GM12878 (cell line): Measurements from ENCODE around the gene C6orf89. TPM values are rescaled to one million over a fixed set of nuclear protein-coding genes. Genes with fewer than 3 reads are reported as not detected.

Experiments
- ATAC-seq: fragments of 200-7000 bp; cut with Tn5 transposase; 3 replicates; pipeline ENCODE4 v1.9.1; 2020; ENCODE audit warnings: mild to moderate bottlenecking, moderate library complexity
- BruUV-seq: library from RNA; stranded (reverse); fragments of 400-500 nt; replicated peaks from 2 replicates; lab custom pipeline; 2021; lab: Mats Ljungman, UMichigan
- CTCF ChIA-PET: fragments of 300-600 bp; sonication (Branson Sonifier 250); formaldehyde crosslinking; extraction: SDS; loops from one replicate; lab custom pipeline; 2021; ENCODE audit warnings: inconsistent platforms; lab: Yijun Ruan, JAX
- POLR2A ChIA-PET: fragments of 350-600 bp; formaldehyde crosslinking; extraction: SDS; loops from one replicate; lab custom pipeline; 2021; ENCODE audit warnings: inconsistent platforms; lab: Charles Lee
- RAD21 ChIA-PET: fragments of 300-600 bp; sonication (Branson Sonifier 250); formaldehyde crosslinking; loops from one replicate; lab custom pipeline; 2023; ENCODE audit warnings: antibody characterized with exemption; ENCODE audit not compliant: unreplicated experiment; lab: Charles Lee
- SMC1A ChIA-PET: fragments of 300-600 bp; sonication (Branson Sonifier 250); formaldehyde crosslinking; loops from one replicate; lab custom pipeline; 2023; ENCODE audit not compliant: unreplicated experiment, uncharacterized antibody; lab: Charles Lee
- DNase-seq: peaks from one replicate; pipeline ENCODE4 v3.0.0-alpha.2; 2011; ENCODE audit warnings: low read depth, low spot score
- FAIRE-seq: peaks from 3 replicates; lab custom pipeline; 2011; peaks lifted over from hg19 to GRCh38; lab: Jason Lieb, UNC
- H2AFZ ChIP-seq: 2 replicates; pipeline ENCODE4 v1.6.0; 2011; ENCODE audit warnings: low read depth, low read length, control low read depth; ENCODE audit not compliant: control insufficient read depth
- H3K27ac ChIP-seq: 2 replicates; pipeline ENCODE4 v1.5.1; 2011; ENCODE audit warnings: control low read depth; ENCODE audit not compliant: control insufficient read depth, insufficient read depth
- H3K27me3 ChIP-seq, 2 experiments: replicated peaks in 1 of 2; 2 replicates each; pipeline versions ENCODE4 v1.6.0 to v1.6.1; 2011; ENCODE audit warnings: low read length in 1 of 2; ENCODE audit not compliant: control insufficient read depth in 2 of 2, insufficient read depth in 2 of 2
- H3K36me3 ChIP-seq, 2 experiments: 2 replicates each; pipeline ENCODE4 v1.5.1; 2011; ENCODE audit warnings: low read length in 1 of 2; ENCODE audit not compliant: control insufficient read depth in 2 of 2, insufficient read depth in 2 of 2
- H3K4me1 ChIP-seq: 2 replicates; pipeline ENCODE4 v1.6.1; 2011; ENCODE audit warnings: mild to moderate bottlenecking, low read length, moderate library complexity, mixed read lengths; ENCODE audit not compliant: control insufficient read depth, insufficient read depth
- H3K4me2 ChIP-seq: 2 replicates; pipeline ENCODE4 v1.6.0; 2011; ENCODE audit warnings: control low read depth; ENCODE audit not compliant: control insufficient read depth, insufficient read depth
- H3K4me3 ChIP-seq: fragments of 200-600 bp; sonication (generic); 2 replicates; pipeline ENCODE4 v1.5.1; 2016
- H3K79me2 ChIP-seq: 2 replicates; pipeline ENCODE4 v1.6.0; 2011; ENCODE audit warnings: low read length; ENCODE audit not compliant: control insufficient read depth, insufficient read depth
- H3K9ac ChIP-seq: 2 replicates; pipeline ENCODE4 v1.8.0; 2011; ENCODE audit warnings: low read length, control low read depth, mixed read lengths; ENCODE audit not compliant: control insufficient read depth, insufficient read depth
- H3K9me3 ChIP-seq: replicated peaks from 3 replicates; pipeline ENCODE4 v1.5.1; 2011; ENCODE audit warnings: mild to moderate bottlenecking, low read length; ENCODE audit not compliant: control insufficient read depth, insufficient read depth
- H4K20me1 ChIP-seq: 2 replicates; pipeline ENCODE4 v1.6.0; 2011; ENCODE audit not compliant: control insufficient read depth, insufficient read depth
- BACH1 ChIP-seq: fragments of 450-650 bp; IDR thresholded peaks from 2 replicates; pipeline ENCODE4 v1.6.1; 2017; ENCODE audit warnings: mild to moderate bottlenecking, borderline replicate concordance
- EP300 ChIP-seq, 2 experiments: fragments of 150-350 bp in 1 of 2; IDR thresholded peaks; 2 replicates each; pipeline ENCODE4 v1.6.1; 2011 to 2012; ENCODE audit warnings: low read depth in 2 of 2, low read length in 2 of 2, borderline replicate concordance in 1 of 2, improper control_type of control experiment in 1 of 2, inconsistent platforms in 1 of 2; ENCODE audit not compliant: control insufficient read depth in 1 of 2
- FOXM1 ChIP-seq: IDR thresholded peaks from 2 replicates; pipeline ENCODE4 v1.6.1; 2012; ENCODE audit warnings: low read depth, mild to moderate bottlenecking, inconsistent platforms, low read length, moderate library complexity
- HDAC6 ChIP-seq: fragments of 200-600 bp; sonication (generic); IDR thresholded peaks from one replicate; pipeline ENCODE4 v1.8.0; 2017; ENCODE audit warnings: antibody characterized with exemption; ENCODE audit not compliant: unreplicated experiment
- NRF1 ChIP-seq: conservative IDR thresholded peaks from 2 replicates; pipeline ENCODE4 v1.6.1; 2011; ENCODE audit warnings: mild to moderate bottlenecking, low read depth, low read length, improper control_type of control experiment
- RBBP5 ChIP-seq: fragments of 200-600 bp; sonication (generic); conservative IDR thresholded peaks from 2 replicates; pipeline ENCODE4 v1.6.1; 2016
- RELA ChIP-seq: fragments of 450-650 bp; IDR thresholded peaks from 2 replicates; pipeline ENCODE4 v1.8.0; 2014; ENCODE audit warnings: borderline replicate concordance; ENCODE audit not compliant: partially characterized antibody
- SREBF2 ChIP-seq: IDR thresholded peaks from 2 replicates; pipeline ENCODE4 v1.6.1; 2012; ENCODE audit warnings: mild to moderate bottlenecking, low read length
- SRF ChIP-seq, 2 experiments: IDR thresholded peaks; 2 replicates each; pipeline ENCODE4 v1.6.1; 2011; ENCODE audit warnings: low read depth in 2 of 2, low read length in 2 of 2, mild to moderate bottlenecking in 1 of 2, moderate library complexity in 1 of 2
- ZNF622 ChIP-seq: fragments of 450-650 bp; IDR thresholded peaks from 2 replicates; pipeline ENCODE4 v1.6.1; 2017; ENCODE audit warnings: mild to moderate bottlenecking, inconsistent platforms
- ZSCAN29 ChIP-seq: fragments of 450-650 bp; IDR thresholded peaks from 2 replicates; pipeline ENCODE4 v1.6.1; 2017; ENCODE audit warnings: mild to moderate bottlenecking, moderate library complexity
- WGBS: methylation state at CpG from one replicate; pipeline ENCODE4 v1.1.6; 2016; ENCODE audit warnings: low lambda C conversion rate; ENCODE audit not compliant: insufficient replicate concordance, insufficient coverage; ENCODE audit errors: missing lambda C conversion rate; 5-methylcytosine and 5-hydroxymethylcytosine counted together
- in situ Hi-C: fragments of 300-500 bp; cut with MboI; formaldehyde crosslinking; loops from 9 replicates; pipeline ENCODE4 v1.14.3; 2018; ENCODE audit warnings: mixed read lengths
- intact Hi-C: fragments of 100-400 bp; cut with micrococcal nuclease; formaldehyde crosslinking; loops from one replicate; pipeline ENCODE4 v1.14.2; 2022; ENCODE audit not compliant: unreplicated experiment
- polyA plus RNA-seq, 11 experiments: library from polyadenylated mRNA; depleted of rRNA in 4 of 11; unstranded in 6 of 11; stranded (reverse) in 5 of 11; fragments of >200 nt; fragmentation: Nextera tagmentation in 4 of 11; fragmentation: Illumina TruSeq in 1 of 11; extraction: Ambion mirVana in 4 of 11; extraction: Trizol in 1 of 11; gene quantifications; 1 replicate in 1 of 11; 2 replicates in 10 of 11; pipeline versions ENCODE4 v1.2.1 to v1.2.3, GENCODE V29; 2011 to 2016; ENCODE audit warnings: inconsistent platforms in 2 of 11, missing spikeins in 2 of 11, low read depth in 1 of 11
- total RNA-seq, 4 experiments: library from RNA; depleted of rRNA in 3 of 4; stranded (reverse); fragments of >200 nt in 3 of 4; fragmentation: Illumina TruSeq in 1 of 4; extraction: Trizol in 1 of 4; gene quantifications; 2 replicates each; pipeline versions ENCODE4 v1.2.1 to v1.2.3, GENCODE V29; 2013 to 2021
- TF ChIP-seq, protein P1 (sequence below): IDR thresholded peaks from 2 replicates; pipeline ENCODE4 v1.6.1; 2012; ENCODE audit warnings: improper control_type of control experiment, low read depth, low read length; ENCODE audit not compliant: insufficient replicate concordance
- TF ChIP-seq, protein P2 (sequence below): fragments of 450-650 bp; IDR thresholded peaks from 2 replicates; pipeline ENCODE4 v1.6.1; 2017; ENCODE audit warnings: antibody characterized with exemption, mild to moderate bottlenecking, moderate library complexity

C6orf89 gene
- total and polyA plus RNA-seq, 10 of the 15 experiments (the other 5 are each of a cell fraction or from before 2014, with no cell fraction given): 10.8 to 42.7 (median 28.6) TPM

DNA sequence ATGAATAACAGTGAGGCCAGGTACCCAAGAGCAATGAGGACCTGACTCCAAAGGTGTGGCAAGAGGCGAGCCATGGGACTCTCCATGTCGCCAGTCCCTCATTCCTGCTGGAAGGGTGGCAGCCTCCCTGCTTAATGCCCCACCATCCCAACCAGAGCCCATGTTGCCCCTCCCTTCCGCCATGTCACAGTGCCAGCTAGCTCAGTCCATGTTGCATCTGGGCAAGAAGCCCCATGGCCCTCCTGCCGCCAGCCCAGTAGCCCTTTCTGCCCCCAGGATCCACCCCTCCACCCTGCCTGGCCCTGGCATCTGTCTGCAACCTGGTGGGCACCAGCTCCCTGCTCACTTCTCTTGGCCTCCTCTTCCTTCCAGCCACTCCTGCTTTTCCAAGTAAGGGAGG is 40.5 kb upstream of the C6orf89 start (continued):
- TF ChIP-seq, protein P1, sequence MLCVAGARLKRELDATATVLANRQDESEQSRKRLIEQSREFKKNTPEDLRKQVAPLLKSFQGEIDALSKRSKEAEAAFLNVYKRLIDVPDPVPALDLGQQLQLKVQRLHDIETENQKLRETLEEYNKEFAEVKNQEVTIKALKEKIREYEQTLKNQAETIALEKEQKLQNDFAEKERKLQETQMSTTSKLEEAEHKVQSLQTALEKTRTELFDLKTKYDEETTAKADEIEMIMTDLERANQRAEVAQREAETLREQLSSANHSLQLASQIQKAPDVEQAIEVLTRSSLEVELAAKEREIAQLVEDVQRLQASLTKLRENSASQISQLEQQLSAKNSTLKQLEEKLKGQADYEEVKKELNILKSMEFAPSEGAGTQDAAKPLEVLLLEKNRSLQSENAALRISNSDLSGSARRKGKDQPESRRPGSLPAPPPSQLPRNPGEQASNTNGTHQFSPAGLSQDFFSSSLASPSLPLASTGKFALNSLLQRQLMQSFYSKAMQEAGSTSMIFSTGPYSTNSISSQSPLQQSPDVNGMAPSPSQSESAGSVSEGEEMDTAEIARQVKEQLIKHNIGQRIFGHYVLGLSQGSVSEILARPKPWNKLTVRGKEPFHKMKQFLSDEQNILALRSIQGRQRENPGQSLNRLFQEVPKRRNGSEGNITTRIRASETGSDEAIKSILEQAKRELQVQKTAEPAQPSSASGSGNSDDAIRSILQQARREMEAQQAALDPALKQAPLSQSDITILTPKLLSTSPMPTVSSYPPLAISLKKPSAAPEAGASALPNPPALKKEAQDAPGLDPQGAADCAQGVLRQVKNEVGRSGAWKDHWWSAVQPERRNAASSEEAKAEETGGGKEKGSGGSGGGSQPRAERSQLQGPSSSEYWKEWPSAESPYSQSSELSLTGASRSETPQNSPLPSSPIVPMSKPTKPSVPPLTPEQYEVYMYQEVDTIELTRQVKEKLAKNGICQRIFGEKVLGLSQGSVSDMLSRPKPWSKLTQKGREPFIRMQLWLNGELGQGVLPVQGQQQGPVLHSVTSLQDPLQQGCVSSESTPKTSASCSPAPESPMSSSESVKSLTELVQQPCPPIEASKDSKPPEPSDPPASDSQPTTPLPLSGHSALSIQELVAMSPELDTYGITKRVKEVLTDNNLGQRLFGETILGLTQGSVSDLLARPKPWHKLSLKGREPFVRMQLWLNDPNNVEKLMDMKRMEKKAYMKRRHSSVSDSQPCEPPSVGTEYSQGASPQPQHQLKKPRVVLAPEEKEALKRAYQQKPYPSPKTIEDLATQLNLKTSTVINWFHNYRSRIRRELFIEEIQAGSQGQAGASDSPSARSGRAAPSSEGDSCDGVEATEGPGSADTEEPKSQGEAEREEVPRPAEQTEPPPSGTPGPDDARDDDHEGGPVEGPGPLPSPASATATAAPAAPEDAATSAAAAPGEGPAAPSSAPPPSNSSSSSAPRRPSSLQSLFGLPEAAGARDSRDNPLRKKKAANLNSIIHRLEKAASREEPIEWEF: no peak

DNA sequence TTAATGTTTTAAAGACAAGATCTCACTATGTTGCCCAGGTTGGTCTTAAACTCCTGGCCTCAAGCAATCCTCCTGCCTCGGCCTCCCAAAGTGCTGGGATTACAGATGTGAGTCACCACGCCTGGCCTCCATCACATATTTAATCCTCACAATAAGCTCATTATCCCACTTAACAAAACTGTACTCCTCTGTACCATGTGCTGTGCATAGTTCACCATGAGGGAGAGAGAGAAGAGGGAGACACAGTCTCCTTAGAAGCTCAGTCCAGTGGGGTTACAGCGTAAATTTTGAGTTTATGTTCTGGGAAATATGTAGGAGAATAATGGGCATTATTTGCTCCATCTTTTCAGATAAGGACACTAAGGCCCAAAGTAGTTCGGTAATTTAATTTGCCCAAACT is 38.6 kb upstream of the C6orf89 start:
- Histone ChIP-seq H3K4me2 (no peak overlapping the region), H3K4me1 (no peaks in the 10 kb centered on the region), H3K9ac (no peak overlapping the region), H2AFZ (no peak overlapping the region), H3K27ac (no peak overlapping the region), H3K79me2 (no peaks in the 10 kb centered on the region), H3K36me3 (no peaks in the 10 kb centered on the region), H3K27me3 (no peaks in the 10 kb centered on the region), H4K20me1 (no peaks in the 10 kb centered on the region), H3K4me3 (no peak overlapping the region), H3K9me3 (no peaks in the 10 kb centered on the region; the same call in 2 of the 3 replicates)
- WGBS: 68% methylated on average over 4 of the region's 4 CpGs
- intact Hi-C loops: no loop called here
- ChIA-PET SMC1A (interaction anchor here (0.5 to 7.2 kb wide), 3 partner anchors 35 to 394 kb away, joined by 3 to 106 read pairs (median 3); no protein-coding TSS in a partner anchor), POLR2A (no interaction called here), CTCF (interaction anchor here (1.4 to 1.6 kb wide), 2 partner anchors 64 to 81 kb away, joined by 5 to 9 read pairs; no protein-coding TSS in a partner anchor), RAD21 (no interaction called here)
- in situ Hi-C loops: no loop called here
- BruUV-seq: no TSS peak
- FAIRE-seq (no peak), ATAC-seq (no peak), DNase-seq (no peak)
- TF ChIP-seq BACH1: no peak
- no peak for TF ChIP-seq SRF (IDR thresholded peaks at IDR 0.05; ENCODE audit: low read depth in 2 of 2, low read length in 2 of 2)
- no peak for TF ChIP-seq SREBF2
- TF ChIP-seq HDAC6: no peak
- TF ChIP-seq ZNF622: no peak
- TF ChIP-seq ZSCAN29: no peak
- TF ChIP-seq FOXM1: no peak
- no peak for TF ChIP-seq RBBP5
- no peak for TF ChIP-seq RELA
- TF ChIP-seq NRF1: no peak
- TF ChIP-seq, protein P2, sequence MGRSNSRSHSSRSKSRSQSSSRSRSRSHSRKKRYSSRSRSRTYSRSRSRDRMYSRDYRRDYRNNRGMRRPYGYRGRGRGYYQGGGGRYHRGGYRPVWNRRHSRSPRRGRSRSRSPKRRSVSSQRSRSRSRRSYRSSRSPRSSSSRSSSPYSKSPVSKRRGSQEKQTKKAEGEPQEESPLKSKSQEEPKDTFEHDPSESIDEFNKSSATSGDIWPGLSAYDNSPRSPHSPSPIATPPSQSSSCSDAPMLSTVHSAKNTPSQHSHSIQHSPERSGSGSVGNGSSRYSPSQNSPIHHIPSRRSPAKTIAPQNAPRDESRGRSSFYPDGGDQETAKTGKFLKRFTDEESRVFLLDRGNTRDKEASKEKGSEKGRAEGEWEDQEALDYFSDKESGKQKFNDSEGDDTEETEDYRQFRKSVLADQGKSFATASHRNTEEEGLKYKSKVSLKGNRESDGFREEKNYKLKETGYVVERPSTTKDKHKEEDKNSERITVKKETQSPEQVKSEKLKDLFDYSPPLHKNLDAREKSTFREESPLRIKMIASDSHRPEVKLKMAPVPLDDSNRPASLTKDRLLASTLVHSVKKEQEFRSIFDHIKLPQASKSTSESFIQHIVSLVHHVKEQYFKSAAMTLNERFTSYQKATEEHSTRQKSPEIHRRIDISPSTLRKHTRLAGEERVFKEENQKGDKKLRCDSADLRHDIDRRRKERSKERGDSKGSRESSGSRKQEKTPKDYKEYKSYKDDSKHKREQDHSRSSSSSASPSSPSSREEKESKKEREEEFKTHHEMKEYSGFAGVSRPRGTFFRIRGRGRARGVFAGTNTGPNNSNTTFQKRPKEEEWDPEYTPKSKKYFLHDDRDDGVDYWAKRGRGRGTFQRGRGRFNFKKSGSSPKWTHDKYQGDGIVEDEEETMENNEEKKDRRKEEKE: no peak
- TF ChIP-seq EP300 (IDR thresholded peaks at IDR 0.05; ENCODE audit: borderline replicate concordance in 1 of 2, control insufficient read depth in 1 of 2, low read depth in 2 of 2, low read length in 2 of 2): no peak
